Gastrocnemius medialis (tissue), 4 donors: ENCODE data around the gene JMY. TPM values are rescaled to one million over a fixed set of nuclear protein-coding genes. Genes with fewer than 3 reads are reported as not detected.

Experiments used
- ATAC-seq, 2 donors: fragments of 150-250 bp; one replicate each; pipeline ENCODE4 v1.9.1; 2016
- DNase-seq, 2 donors: peaks; one replicate each; pipeline ENCODE4 v3.0.0-alpha.2; 2019
- H3K27ac ChIP-seq, 4 donors: fragments of 200-600 bp; sonication (generic); 1 replicate in 1 of 4; 2 replicates in 3 of 4; pipeline ENCODE4 v1.5.1; 2016 to 2018; ENCODE audit warnings: mild to moderate bottlenecking in 2 of 4, moderate library complexity in 1 of 4
- H3K27me3 ChIP-seq, 3 donors: fragments of 200-600 bp; sonication (generic) in 2 of 3; 1 replicate in 1 of 3; 2 replicates in 2 of 3; pipeline versions ENCODE4 v1.5.1 to v1.6.0; 2016 to 2019; ENCODE audit warnings: mild to moderate bottlenecking in 1 of 3, moderate library complexity in 1 of 3
- H3K36me3 ChIP-seq, 2 donors: fragments of 200-600 bp; sonication (generic) in 1 of 2; one replicate each; pipeline ENCODE4 v1.5.1; 2017 to 2018
- H3K4me1 ChIP-seq, 2 donors: fragments of 200-600 bp; sonication (generic) in 1 of 2; one replicate each; pipeline ENCODE4 v1.5.1; 2016 to 2017; ENCODE audit warnings: mild to moderate bottlenecking in 2 of 2
- H3K4me3 ChIP-seq, 4 donors: fragments of 200-600 bp; sonication (generic) in 3 of 4; 1 replicate in 1 of 4; 2 replicates in 3 of 4; pipeline ENCODE4 v1.5.1; 2016 to 2019; ENCODE audit warnings: mild to moderate bottlenecking in 2 of 4
- H3K9me3 ChIP-seq, 3 donors: fragments of 200-600 bp; sonication (generic) in 2 of 3; 1 replicate in 1 of 3; 2 replicates in 2 of 3; pipeline ENCODE4 v1.5.1; 2016 to 2019
- CTCF ChIP-seq, 5 experiments: fragments of 450-650 bp in 3 of 5; fragments of 200-600 bp in 2 of 5; sonication (generic) in 2 of 5; IDR thresholded peaks in 4 of 5; conservative IDR thresholded peaks in 1 of 5; 1 replicate in 4 of 5; 2 replicates in 1 of 5; pipeline ENCODE4 v1.5.1; 2016 to 2019; ENCODE audit warnings: antibody characterized with exemption in 5 of 5, mild to moderate bottlenecking in 3 of 5, moderate library complexity in 3 of 5
- POLR2A ChIP-seq, 2 donors: fragments of 450-650 bp; IDR thresholded peaks; one replicate each; pipeline ENCODE4 v1.6.1; 2017; ENCODE audit warnings: antibody characterized with exemption in 2 of 2, mild to moderate bottlenecking in 2 of 2, moderate library complexity in 2 of 2
- in situ Hi-C, 4 donors: fragments of 200-750 bp; cut with MboI; loops; one replicate each; pipeline versions ENCODE4 v1.15.0 to v1.8.0; 2017; ENCODE audit warnings: low sequenced_read_pairs in 4 of 4
- intact Hi-C: fragments of 100-400 bp; cut with DNase I; formaldehyde crosslinking; loops from one replicate; pipeline ENCODE4 v1.15.1; 2023; ENCODE audit warnings: low total_unique reads
- total RNA-seq, 4 donors: library from RNA; depleted of rRNA; stranded (reverse); fragments of >200 nt; gene quantifications; one replicate each; pipeline versions ENCODE4 v1.1.0 to v1.2.3, GENCODE V29; 2016

The JMY gene
- total RNA-seq, 4 donors from 2014 or later: 11.4 to 26.7 (median 16.8) TPM

GRCh38 chr5:79301046-79301712 lies 65.2 kb downstream of the JMY start:
- DNase-seq (no peak), ATAC-seq (no peak)
- no peak overlapping the region for H3K4me3 ChIP-seq
- H3K27me3 ChIP-seq: no peaks in the 10 kb centered on the region
- no peaks in the 10 kb centered on the region for H3K9me3 ChIP-seq
- H3K27ac ChIP-seq: no peak overlapping the region
- peaks cover 0 to 13% of the 10 kb centered on the region in 2 donors for H3K4me1 ChIP-seq
- H3K36me3 ChIP-seq: peaks cover 0 to 29% of the 10 kb centered on the region in 2 donors
- TF ChIP-seq POLR2A (IDR thresholded peaks at IDR 0.05) (no peak), CTCF (IDR thresholded peaks at IDR 0.05 in 4 of 5, conservative IDR thresholded peaks at IDR 0.05 in 1 of 5) (no peak)
- intact Hi-C loops: no loop called here
- in situ Hi-C loops: no loop called here

GRCh38 chr5:79302454-79302853 lies 66.5 kb downstream of the JMY start:
- no peaks in the 10 kb centered on the region for H3K9me3 ChIP-seq
- H3K4me3 ChIP-seq: no peak overlapping the region
- intact Hi-C loops (no loop called here), in situ Hi-C loops (no loop called here)
- ATAC-seq (no peak), DNase-seq (no peak)
- peaks cover 0 to 9% of the 10 kb centered on the region in 2 donors for H3K4me1 ChIP-seq
- H3K27ac ChIP-seq: no peak overlapping the region
- no peaks in the 10 kb centered on the region for H3K27me3 ChIP-seq
- H3K36me3 ChIP-seq: peaks cover 0 to 34% of the 10 kb centered on the region in 2 donors
- no peak for TF ChIP-seq CTCF (IDR thresholded peaks at IDR 0.05 in 4 of 5, conservative IDR thresholded peaks at IDR 0.05 in 1 of 5)
- no peak for TF ChIP-seq POLR2A (IDR thresholded peaks at IDR 0.05)

GRCh38 chr5:79305706-79306105 lies 69.8 kb downstream of the JMY start:
- TF ChIP-seq POLR2A (IDR thresholded peaks at IDR 0.05): no peak
- no peak for TF ChIP-seq CTCF (IDR thresholded peaks at IDR 0.05 in 4 of 5, conservative IDR thresholded peaks at IDR 0.05 in 1 of 5)

GRCh38 chr5:79318935-79319614 lies 83.1 kb downstream of the JMY start:
- H3K27ac ChIP-seq: no peak overlapping the region
- in situ Hi-C loops: no loop called here
- peak; percentile 51 to 69 for ATAC-seq

More at GRCh38 chr5:79305706-79306105, 69.8 kb downstream of the JMY start:
- ATAC-seq (no peak), DNase-seq (no peak)
- in situ Hi-C loops: no loop called here
- Histone ChIP-seq H3K9me3 (no peaks in the 10 kb centered on the region), H3K27me3 (no peaks in the 10 kb centered on the region), H3K4me3 (no peak overlapping the region), H3K4me1 (peaks cover 4 to 9% of the 10 kb centered on the region in 2 donors), H3K27ac (no peak overlapping the region), H3K36me3 (peaks cover 0 to 25% of the 10 kb centered on the region in 2 donors)
- intact Hi-C loops: no loop called here

More at GRCh38 chr5:79318935-79319614, 83.1 kb downstream of the JMY start:
- Histone ChIP-seq H3K4me1 (no peaks in the 10 kb centered on the region), H3K4me3 (no peak overlapping the region), H3K9me3 (no peaks in the 10 kb centered on the region), H3K27me3 (no peaks in the 10 kb centered on the region), H3K36me3 (peaks cover 0 to 57% of the 10 kb centered on the region in 2 donors)
- no peak for DNase-seq
- no peak for TF ChIP-seq POLR2A (IDR thresholded peaks at IDR 0.05)
- no peak for TF ChIP-seq CTCF (IDR thresholded peaks at IDR 0.05 in 4 of 5, conservative IDR thresholded peaks at IDR 0.05 in 1 of 5)
- intact Hi-C loops: no loop called here
